T-cell (primary cell): ENCODE results near the gene RNF5. TPM values are rescaled to one million over a fixed set of nuclear protein-coding genes. Genes with fewer than 3 reads are reported as not detected.

Experiments
- ATAC-seq, 4 experiments: fragments of 200-7000 bp in 3 of 4; fragments of 150-1000 bp in 1 of 4; cut with Tn5 transposase; replicated peaks in 1 of 4; 1 replicate in 3 of 4; 2 replicates in 1 of 4; pipeline ENCODE4 v1.10.0; 2021; ENCODE audit warnings: moderate library complexity in 3 of 4, mild to moderate bottlenecking in 2 of 4, moderate number of reproducible peaks in 1 of 4
- CTCF ChIA-PET, 2 donors: fragments of 300-600 bp; sonication (Branson Sonifier 250); formaldehyde crosslinking; loops; one replicate each; lab custom pipeline; 2022; ENCODE audit warnings: antibody characterized with exemption in 2 of 2; lab: Charles Lee
- POLR2A ChIA-PET, 2 donors: fragments of 300-600 bp; sonication (Branson Sonifier 250); formaldehyde crosslinking; loops; one replicate each; lab custom pipeline; 2022; ENCODE audit warnings: antibody characterized with exemption in 2 of 2; lab: Charles Lee
- DNase-seq, 35 experiments: peaks; one replicate each; pipeline versions ENCODE4 v3.0.0 to v3.0.0-alpha.2; 2013 to 2023
- H3K27ac ChIP-seq: one replicate; pipeline ENCODE4 v1.5.1; 2013; ENCODE audit warnings: low read length
- H3K27me3 ChIP-seq, 2 experiments: replicated peaks in 1 of 2; 1 replicate in 1 of 2; 2 replicates in 1 of 2; pipeline versions ENCODE4 v1.6.1 to v1.7.0; 2013; ENCODE audit warnings: low read length in 1 of 2, mixed read lengths in 1 of 2; ENCODE audit not compliant: control insufficient read depth in 2 of 2, insufficient read depth in 2 of 2; ENCODE audit errors: extremely low read depth in 1 of 2
- H3K36me3 ChIP-seq, 2 donors: 1 replicate in 1 of 2; 2 replicates in 1 of 2; pipeline versions ENCODE4 v1.6.1 to v1.7.0; 2013; ENCODE audit warnings: low read length in 1 of 2; ENCODE audit not compliant: control insufficient read depth in 2 of 2, insufficient read depth in 1 of 2; ENCODE audit errors: extremely low read depth in 1 of 2
- H3K4me1 ChIP-seq, 2 experiments: 1 replicate in 1 of 2; 2 replicates in 1 of 2; pipeline versions ENCODE4 v1.6.1 to v1.7.0; 2013; ENCODE audit warnings: low read length in 2 of 2, mixed read lengths in 1 of 2; ENCODE audit not compliant: insufficient read depth in 2 of 2, control insufficient read depth in 1 of 2; ENCODE audit errors: extremely low read depth in 1 of 2
- H3K4me3 ChIP-seq, 2 donors: 1 replicate in 1 of 2; 2 replicates in 1 of 2; pipeline versions ENCODE4 v1.5.1 to v1.7.0; 2013; ENCODE audit warnings: mild to moderate bottlenecking in 2 of 2, low read length in 1 of 2, moderate library complexity in 1 of 2; ENCODE audit not compliant: control insufficient read depth in 1 of 2; ENCODE audit errors: extremely low read depth in 1 of 2
- H3K9me3 ChIP-seq: 2 replicates; pipeline ENCODE4 v1.7.0; 2013
- H3K27ac Mint-ChIP-seq, 2 donors: one replicate each; pipeline ENCODE4 v1.8.0; 2020 to 2021; ENCODE audit warnings: mild to moderate bottlenecking in 2 of 2, mixed read lengths in 2 of 2
- H3K27me3 Mint-ChIP-seq, 2 donors: one replicate each; pipeline ENCODE4 v1.8.0; 2021 to 2022; ENCODE audit warnings: mixed read lengths in 2 of 2
- H3K36me3 Mint-ChIP-seq: one replicate; pipeline ENCODE4 v1.8.0; 2021; ENCODE audit warnings: mixed read lengths
- H3K4me1 Mint-ChIP-seq, 3 donors: one replicate each; pipeline ENCODE4 v1.8.0; 2020 to 2022; ENCODE audit warnings: mixed read lengths in 3 of 3, mild to moderate bottlenecking in 1 of 3
- H3K4me3 Mint-ChIP-seq, 3 donors: one replicate each; pipeline ENCODE4 v1.8.0; 2020 to 2022; ENCODE audit warnings: mild to moderate bottlenecking in 3 of 3, mixed read lengths in 3 of 3, moderate library complexity in 3 of 3
- H3K9me3 Mint-ChIP-seq, 3 donors: one replicate each; pipeline ENCODE4 v1.8.0; 2020 to 2022; ENCODE audit warnings: mixed read lengths in 3 of 3
- WGBS: methylation state at CpG from one replicate; pipeline ENCODE4 v1.1.5; 2013; ENCODE audit warnings: missing lambda C conversion rate; ENCODE audit not compliant: insufficient coverage; 5-methylcytosine and 5-hydroxymethylcytosine counted together
- total RNA-seq, 35 experiments: library from RNA in 6 of 35; stranded (reverse) in 6 of 35; fragments of 120-200 nt in 1 of 35; gene quantifications; one replicate each; pipeline versions ENCODE4 v1.2.1 to v1.2.4 and lab custom pipeline; 2013 to 2026

The RNF5 gene
- total RNA-seq, 5 donors from 2014 or later (not counting 1 experiment from before 2014, with no cell fraction given) = 23.6 to 49.3 (median 44.6) TPM

DNA sequence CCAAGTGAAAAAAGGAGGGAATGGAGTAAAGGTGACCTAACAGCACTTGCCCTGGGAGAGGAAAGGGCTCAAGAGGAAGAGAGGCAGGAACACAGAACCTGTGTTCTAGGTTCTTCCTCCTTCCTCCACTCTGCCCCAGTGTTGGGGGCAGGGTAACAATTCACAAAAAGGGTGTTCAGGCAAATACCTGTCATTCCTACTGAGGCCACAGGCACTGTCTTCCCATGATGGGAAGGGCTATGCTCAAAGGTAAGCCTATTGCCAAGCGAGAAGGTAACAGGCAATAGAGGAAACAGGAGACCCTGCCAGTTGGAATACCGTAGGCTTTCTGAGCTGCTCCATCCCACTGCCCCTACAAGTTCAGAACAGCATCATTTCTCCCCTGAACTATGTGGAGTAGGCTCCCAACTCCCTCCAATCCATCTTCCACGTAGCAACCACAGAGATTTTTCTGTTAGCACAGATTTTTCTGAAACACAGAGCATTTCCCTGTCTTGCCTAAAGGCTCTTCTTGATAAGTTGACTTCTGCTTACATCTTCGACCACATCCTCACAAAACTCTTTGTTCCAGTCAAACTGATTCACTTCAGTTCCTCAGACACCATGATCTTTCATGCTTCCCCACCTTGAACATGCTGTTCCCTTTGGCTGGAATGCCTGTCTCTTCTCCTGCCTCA is 5.0 kb upstream of the RNF5 start:
- Mint-ChIP-seq H3K27me3 (no peaks in the 10 kb centered on the region), H3K27ac (peak overlapping the region; percentile 64 to 81), H3K4me1 (peaks cover 53 to 64% (median 55%) of the 10 kb centered on the region in 3 donors), H3K4me3 (peak overlapping the region in 1 of 3 donors; percentile 95), H3K36me3 (peaks cover 28% of the 10 kb centered on the region), H3K9me3 (no peaks in the 10 kb centered on the region)
- Histone ChIP-seq H3K27ac (no peak overlapping the region), H3K27me3 (no peaks in the 10 kb centered on the region), H3K4me1 (peaks cover 41 to 45% of the 10 kb centered on the region in 2 experiments), H3K36me3 (peaks cover 3 to 30% of the 10 kb centered on the region in 2 donors), H3K4me3 (no peak overlapping the region), H3K9me3 (no peaks in the 10 kb centered on the region)
- DNase-seq = no peak
- ChIA-PET POLR2A (interaction anchor here in 1 of 2 donors (0.6 kb wide), 1 partner anchor 1560 kb away, joined by 3 read pairs; no protein-coding TSS in a partner anchor), CTCF (no interaction called here)
- whole genome bisulfite sequencing = 56% methylated on average over 4 of the region's 4 CpGs
- ATAC-seq = no peak

DNA sequence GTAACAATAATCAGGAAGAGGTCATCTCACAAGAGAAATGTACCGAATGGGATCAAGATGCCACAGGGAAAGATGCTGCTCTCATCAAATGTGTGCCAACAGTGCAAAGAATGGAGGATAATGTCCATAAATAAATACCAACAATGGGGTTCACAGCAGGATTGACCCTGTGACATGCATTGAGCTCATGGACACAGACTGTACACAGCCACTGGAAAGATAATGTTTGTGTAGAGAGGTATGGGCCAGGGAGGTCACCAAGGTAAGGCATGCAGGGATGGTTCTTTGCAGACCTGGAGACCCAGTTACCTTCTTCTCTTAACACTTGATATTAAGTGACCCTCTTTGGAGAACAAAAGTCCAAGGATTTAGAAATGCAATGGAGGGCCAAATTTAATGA is 3.8 kb upstream of the RNF5 start:
- ChIA-PET CTCF (no interaction called here), POLR2A (no interaction called here)
- H3K27me3 Mint-ChIP-seq = no peaks in the 10 kb centered on the region
- DNase-seq (no peak), ATAC-seq (no peak)
- Histone ChIP-seq H3K27ac (no peak overlapping the region), H3K27me3 (no peaks in the 10 kb centered on the region), H3K9me3 (no peaks in the 10 kb centered on the region), H3K4me3 (no peak overlapping the region), H3K4me1 (peaks cover 46 to 54% of the 10 kb centered on the region in 2 experiments), H3K36me3 (peaks cover 3 to 18% of the 10 kb centered on the region in 2 donors)
- peaks cover 62 to 76% (median 65%) of the 10 kb centered on the region in 3 donors for H3K4me1 Mint-ChIP-seq
- peak overlapping the region; percentile 92 to 98 (median 95) for H3K4me3 Mint-ChIP-seq
- 100% methylated on average over 1 of the region's 1 CpG for WGBS
- peaks cover 17% of the 10 kb centered on the region for H3K36me3 Mint-ChIP-seq
- no peaks in the 10 kb centered on the region for H3K9me3 Mint-ChIP-seq
- peak overlapping the region; percentile 4 to 81 for H3K27ac Mint-ChIP-seq

DNA sequence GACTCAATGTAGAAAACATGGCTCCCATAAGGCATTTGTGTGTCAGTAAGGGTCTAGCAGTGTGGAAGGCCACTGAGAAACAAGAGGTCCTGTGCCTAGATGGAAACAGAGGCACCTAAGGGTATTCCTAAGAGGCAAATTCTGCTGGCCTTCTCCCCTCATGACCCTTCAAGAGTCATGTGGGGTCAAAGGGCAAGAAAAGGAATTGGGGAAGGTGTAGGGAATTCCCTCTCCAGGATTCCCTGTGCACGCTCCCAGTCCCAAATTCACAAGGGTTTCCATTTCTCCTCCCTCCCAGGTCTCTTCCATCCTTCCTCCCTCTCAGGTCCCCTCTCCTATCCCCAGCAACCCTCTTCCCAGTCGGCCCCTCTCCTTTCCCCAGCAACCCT is 2.9 kb upstream of the RNF5 start:
- DNase-seq = no peak
- ChIA-PET CTCF (no interaction called here), POLR2A (no interaction called here)
- Histone ChIP-seq H3K27ac (peak overlapping the region; percentile 69), H3K9me3 (no peaks in the 10 kb centered on the region), H3K36me3 (peaks cover 3 to 16% of the 10 kb centered on the region in 2 donors), H3K27me3 (no peaks in the 10 kb centered on the region), H3K4me3 (peak overlapping the region; percentile 82 to 83), H3K4me1 (peaks cover 46 to 61% of the 10 kb centered on the region in 2 experiments)
- ATAC-seq = no peak
- Mint-ChIP-seq H3K27ac (peak overlapping the region; percentile 74 to 78), H3K4me3 (peak overlapping the region; percentile 92 to 98 (median 95)), H3K9me3 (no peaks in the 10 kb centered on the region), H3K27me3 (no peaks in the 10 kb centered on the region), H3K36me3 (peaks cover 13% of the 10 kb centered on the region), H3K4me1 (peaks cover 71 to 85% (median 74%) of the 10 kb centered on the region in 3 donors)
- no CpG with 5 or more reads among the region's 2 CpGs for WGBS

- CTCF ChIA-PET = interaction anchor here in 1 of 2 donors (0.6 kb wide), 1 partner anchor 20 kb away, joined by 4 read pairs; no protein-coding TSS in a partner anchor
- H3K27me3 Mint-ChIP-seq = no peaks in the 10 kb centered on the region
- POLR2A ChIA-PET = no interaction called here
- H3K36me3 Mint-ChIP-seq = peaks cover 13% of the 10 kb centered on the region
- no peaks in the 10 kb centered on the region for H3K9me3 ChIP-seq
- H3K4me1 ChIP-seq = peaks cover 46 to 61% of the 10 kb centered on the region in 2 experiments
- H3K4me3 Mint-ChIP-seq = peak within 1 kb of the TSS; percentile 92 to 98 (median 95)
- H3K9me3 Mint-ChIP-seq = no peaks in the 10 kb centered on the region
- H3K4me1 Mint-ChIP-seq = peaks cover 77 to 87% (median 80%) of the 10 kb centered on the region in 3 donors
- H3K4me3 ChIP-seq = peak within 1 kb of the TSS; percentile 82 to 83
- H3K27me3 ChIP-seq = no peaks in the 10 kb centered on the region
- peak within 1 kb of the TSS; percentile 96 to 99 for H3K27ac Mint-ChIP-seq
- DNase-seq (peak; percentile 89 to 98 (median 96)), ATAC-seq (peak; percentile 48 to 55 (median 50))
- WGBS = 1% methylated on average over 14 of the region's 27 CpGs
- peak within 1 kb of the TSS; percentile 94 for H3K27ac ChIP-seq
- peaks cover 0 to 13% of the 10 kb centered on the region in 2 donors for H3K36me3 ChIP-seq
Observed at GRCh38 chr6:32175711-32176475, 2.3 kb upstream of the RNF5 start, which contains the start of gene AGPAT1. Gene AGPAT1 (minus strand): TSS chr6:32176084. CDS start chr6:32171496, 4,588 bp downstream.

DNA sequence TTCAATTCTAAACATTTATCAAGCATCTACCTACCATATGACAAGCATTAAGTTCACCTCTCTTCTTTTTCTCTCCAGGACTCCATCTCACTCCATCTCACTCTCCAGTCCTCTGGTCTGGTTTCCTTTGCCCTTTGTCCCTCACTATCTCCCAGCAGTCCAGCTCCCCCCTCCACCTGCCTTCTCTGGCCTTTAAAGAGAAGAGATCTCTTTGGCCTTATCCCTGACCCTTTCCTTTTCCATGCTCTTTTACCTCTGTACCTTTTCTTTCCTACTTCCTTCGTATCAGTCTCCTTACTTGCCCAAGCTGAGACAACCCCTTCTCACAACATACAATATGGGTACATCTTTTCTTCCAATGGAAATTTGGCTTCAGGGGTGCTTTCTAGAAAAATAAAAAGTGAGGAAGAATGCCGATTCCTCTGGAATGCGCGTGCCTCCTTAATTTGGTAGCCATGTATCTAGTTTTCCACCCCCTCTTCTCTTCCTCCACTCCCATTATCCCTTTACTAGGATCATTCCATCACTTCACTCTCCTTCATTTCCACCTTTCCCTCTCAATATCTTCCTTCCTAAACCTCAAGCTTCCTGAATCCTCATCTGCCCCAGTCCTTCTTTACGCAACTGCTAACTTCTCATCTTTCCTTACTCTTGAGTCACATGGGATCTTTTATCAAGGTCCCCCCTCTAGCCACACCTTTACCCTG is 1.6 kb upstream of the RNF5 start:
- peaks cover 0 to 17% of the 10 kb centered on the region in 2 donors for H3K36me3 ChIP-seq
- peak overlapping the region; percentile 96 to 99 for H3K27ac Mint-ChIP-seq
- peaks cover 79 to 88% (median 83%) of the 10 kb centered on the region in 3 donors for H3K4me1 Mint-ChIP-seq
- DNase-seq = no peak
- peaks cover 17% of the 10 kb centered on the region for H3K36me3 Mint-ChIP-seq
- WGBS = 70% methylated on average over 2 of the region's 5 CpGs
- peaks cover 46 to 61% of the 10 kb centered on the region in 2 experiments for H3K4me1 ChIP-seq
- ChIA-PET POLR2A (no interaction called here), CTCF (interaction anchor here in 1 of 2 donors (0.6 to 1.4 kb wide), 6 partner anchors 16 to 70 kb away, joined by 3 to 6 read pairs (median 3); partner anchors contain the start of genes ATF6B, FKBPL and GPSM3)
- peak overlapping the region; percentile 94 for H3K27ac ChIP-seq
- peak overlapping the region; percentile 92 to 98 (median 95) for H3K4me3 Mint-ChIP-seq
- H3K9me3 ChIP-seq = no peaks in the 10 kb centered on the region
- no peaks in the 10 kb centered on the region for H3K27me3 Mint-ChIP-seq
- no peaks in the 10 kb centered on the region for H3K9me3 Mint-ChIP-seq
- ATAC-seq = no peak
- H3K27me3 ChIP-seq = no peaks in the 10 kb centered on the region
- H3K4me3 ChIP-seq = peak overlapping the region; percentile 82 to 83
